Right cardiac atrium (tissue), 5 donors: ENCODE data around the gene CFAP91. TPM values are rescaled to one million over a fixed set of nuclear protein-coding genes. Genes with fewer than 3 reads are reported as not detected.

ENCODE experiments used
- ATAC-seq, 2 donors: fragments of 200-7000 bp; cut with Tn5 transposase; one replicate each; pipeline versions ENCODE4 v1.8.0 to v1.9.1; 2020; ENCODE audit warnings: moderate library complexity in 2 of 2, mild to moderate bottlenecking in 1 of 2
- DNase-seq, 3 donors: peaks; one replicate each; pipeline ENCODE4 v3.0.0-alpha.2; 2020
- H3K27ac ChIP-seq: one replicate; pipeline ENCODE4 v1.5.1; 2013; ENCODE audit warnings: mild to moderate bottlenecking, low read length, control low read depth, moderate library complexity
- H3K27me3 ChIP-seq: one replicate; pipeline ENCODE4 v1.6.1; 2013; ENCODE audit not compliant: control insufficient read depth, insufficient read depth
- H3K4me1 ChIP-seq: one replicate; pipeline ENCODE4 v1.6.1; 2013; ENCODE audit warnings: low read length; ENCODE audit not compliant: control insufficient read depth, insufficient read depth
- H3K4me3 ChIP-seq: one replicate; pipeline ENCODE4 v1.5.1; 2013; ENCODE audit warnings: low read length, control low read depth
- H3K9me3 ChIP-seq: one replicate; pipeline ENCODE4 v1.6.1; 2013; ENCODE audit warnings: low read length; ENCODE audit not compliant: control insufficient read depth
- WGBS: extraction: QIAGEN DNeasy Blood & Tissue Kit; methylation state at CpG from one replicate; pipeline ENCODE4 v1.1.7; 2013; 5-methylcytosine and 5-hydroxymethylcytosine counted together
- intact Hi-C, 4 donors: fragments of 100-400 bp; cut with DNase I; formaldehyde crosslinking; loops; one replicate each; pipeline versions ENCODE4 v1.11.0 to v1.14.0; 2022 to 2023
- polyA plus RNA-seq: library from polyadenylated mRNA; stranded (reverse); fragments of 200-250 nt; gene quantifications from one replicate; pipeline ENCODE4 v1.2.3, GENCODE V29; 2013
- total RNA-seq, 4 donors: library from RNA; stranded (reverse); fragmentation: NEBNext Ultra II Directional; extraction: Animal tissue kit (Norgen Biotek cat#: 25700); gene quantifications; one replicate each; pipeline ENCODE4 v1.2.1, GENCODE V29; 2021
- donor health status: healthy with polysubstance abuse.
- donor health status: DM: no; HTN: yes; CAD: no.
- donor health status: DM: no; HTN: no; CAD: no.
- donor health status: DM: no; HTN: yes; CAD: no; lungs with severe emphysema.
- donor health status: DM: yes; HTN: yes; CAD: no.

The CFAP91 gene
- total and polyA plus RNA-seq, 5 donors, result 0.50 to 1.7 (median 1.0) TPM

- H3K4me1 ChIP-seq, result no peaks in the 10 kb centered on the region
- intact Hi-C loops, result no loop called here
- 61% methylated on average over 3 of the region's 3 CpGs for whole genome bisulfite sequencing
- no peak for ATAC-seq
- H3K27me3 ChIP-seq, result no peaks in the 10 kb centered on the region
- DNase-seq, result no peak
- H3K9me3 ChIP-seq, result no peaks in the 10 kb centered on the region
- H3K4me3 ChIP-seq, result no peak overlapping the region
- no peak overlapping the region for H3K27ac ChIP-seq
Measured at GRCh38 chr3:119746423-119746822, 43.6 kb downstream of the CFAP91 start.

GRCh38 chr3:119747357-119747756 lies 44.5 kb downstream of the CFAP91 start:
- Histone ChIP-seq H3K27ac (no peak overlapping the region), H3K27me3 (no peaks in the 10 kb centered on the region), H3K9me3 (no peaks in the 10 kb centered on the region), H3K4me3 (no peak overlapping the region), H3K4me1 (no peaks in the 10 kb centered on the region)
- WGBS, result 64% methylated on average over 4 of the region's 4 CpGs
- ATAC-seq, result no peak
- no peak for DNase-seq
- intact Hi-C loops, result no loop called here

- H3K27ac ChIP-seq, result no peak overlapping the region
- 93% methylated on average over 1 of the region's 1 CpG for WGBS
- no peaks in the 10 kb centered on the region for H3K27me3 ChIP-seq
- intact Hi-C loops, result no loop called here
- no peak for DNase-seq
- H3K4me3 ChIP-seq, result no peak overlapping the region
- no peak for ATAC-seq
- H3K9me3 ChIP-seq, result no peaks in the 10 kb centered on the region
- H3K4me1 ChIP-seq, result no peaks in the 10 kb centered on the region
Measured at GRCh38 chr3:119748991-119749390, 46.2 kb downstream of the CFAP91 start.

- WGBS, result 73% methylated on average over 3 of the region's 3 CpGs
- no peaks in the 10 kb centered on the region for H3K4me1 ChIP-seq
- ATAC-seq, result no peak
- no peak for DNase-seq
- no peak overlapping the region for H3K27ac ChIP-seq
- intact Hi-C loops, result no loop called here
- no peaks in the 10 kb centered on the region for H3K27me3 ChIP-seq
- no peaks in the 10 kb centered on the region for H3K9me3 ChIP-seq
- H3K4me3 ChIP-seq, result no peak overlapping the region
Measured at GRCh38 chr3:119751423-119751822, 48.6 kb downstream of the CFAP91 start.

Other genes with a start within 250 kb of the CFAP91 start
- 10 to 100 TPM; 18.4 to 36.0 (median 24.3) TPM for gene TMEM39A, start 239.4 kb upstream of the CFAP91 start, total RNA-seq
- gene TMEM39A, start 239.4 kb upstream of the CFAP91 start, polyA plus RNA-seq, result 6.7 TPM
- 10 to 100 TPM in 1 of 4 donors, 1 to 10 TPM in 3; 5.9 to 14.1 (median 7.6) TPM for gene POGLUT1, start 234.1 kb upstream of the CFAP91 start, total RNA-seq
- gene POGLUT1, start 234.1 kb upstream of the CFAP91 start, polyA plus RNA-seq, result 4.5 TPM
- 100 to 1,000 TPM; 205 to 254 (median 232) TPM for gene TIMMDC1, start 204.5 kb upstream of the CFAP91 start, total RNA-seq
- gene TIMMDC1, start 204.5 kb upstream of the CFAP91 start, polyA plus RNA-seq, result 146 TPM
- gene CD80, start 143.4 kb upstream of the CFAP91 start, total RNA-seq, result under 1 TPM in 3 of 4 donors, not detected in 1; 0.17 to 0.54 (median 0.26) TPM
- gene CD80, start 143.4 kb upstream of the CFAP91 start, polyA plus RNA-seq, result 0.14 TPM
- 10 to 100 TPM in 3 of 4 donors, 1 to 10 TPM in 1; 9.5 to 11.9 (median 10.3) TPM for gene ADPRH, start 123.5 kb upstream of the CFAP91 start, total RNA-seq
- gene ADPRH, start 123.5 kb upstream of the CFAP91 start, polyA plus RNA-seq, result 6.5 TPM
- 1 to 10 TPM; 4.3 to 7.5 (median 5.5) TPM for gene PLA1A, start 105.1 kb upstream of the CFAP91 start, total RNA-seq
- gene PLA1A, start 105.1 kb upstream of the CFAP91 start, polyA plus RNA-seq, result 4.4 TPM
- 100 to 1,000 TPM; 348 to 827 (median 453) TPM for gene POPDC2, start 42.4 kb upstream of the CFAP91 start, total RNA-seq
- 504 TPM for gene POPDC2, start 42.4 kb upstream of the CFAP91 start, polyA plus RNA-seq
- gene COX17, start 25.6 kb upstream of the CFAP91 start, total RNA-seq, result 100 to 1,000 TPM; 108 to 138 (median 132) TPM
- gene COX17, start 25.6 kb upstream of the CFAP91 start, polyA plus RNA-seq, result 622 TPM
- under 1 TPM in 1 of 4 donors, not detected in 3; 0.18 TPM for gene NR1I2, start 79.1 kb downstream of the CFAP91 start, total RNA-seq
- 0.07 TPM for gene NR1I2, start 79.1 kb downstream of the CFAP91 start, polyA plus RNA-seq